Upper lobe of left lung (tissue), 6 donors: ENCODE measurements around the gene PGGHG. TPM values are rescaled to one million over a fixed set of nuclear protein-coding genes. Genes with fewer than 3 reads are reported as not detected.

ENCODE experiments used
- ATAC-seq, 2 donors: fragments of 200-7000 bp; cut with Tn5 transposase; one replicate each; pipeline ENCODE4 v1.9.1; 2022; ENCODE audit warnings: mild to moderate bottlenecking in 2 of 2, moderate library complexity in 2 of 2; ENCODE audit not compliant: low FRiP score in 2 of 2
- DNase-seq, 2 donors: peaks; one replicate each; pipeline ENCODE4 v3.0.0-alpha.2; 2019 to 2020
- H3K27ac ChIP-seq, 4 donors: fragments of 200-600 bp; sonication (generic); one replicate each; pipeline ENCODE4 v1.5.1; 2016 to 2019
- H3K27me3 ChIP-seq, 4 donors: fragments of 200-600 bp; sonication (generic); one replicate each; pipeline ENCODE4 v1.5.1; 2017 to 2019
- H3K36me3 ChIP-seq, 4 donors: fragments of 200-600 bp; sonication (generic); one replicate each; pipeline ENCODE4 v1.5.1; 2016 to 2019
- H3K4me1 ChIP-seq, 4 donors: fragments of 200-600 bp; sonication (generic); one replicate each; pipeline ENCODE4 v1.5.1; 2018 to 2019
- H3K4me3 ChIP-seq, 4 donors: fragments of 200-600 bp; sonication (generic); one replicate each; pipeline ENCODE4 v1.5.1; 2017 to 2019; ENCODE audit warnings: mild to moderate bottlenecking in 2 of 4, moderate library complexity in 1 of 4
- H3K9me3 ChIP-seq, 4 donors: fragments of 200-600 bp; sonication (generic); one replicate each; pipeline ENCODE4 v1.5.1; 2018 to 2019
- CTCF ChIP-seq, 6 experiments: fragments of 450-650 bp in 4 of 6; fragments of 200-600 bp in 2 of 6; sonication (generic) in 2 of 6; IDR thresholded peaks; one replicate each; pipeline ENCODE4 v1.5.1; 2016 to 2019; ENCODE audit warnings: antibody characterized with exemption in 6 of 6
- EP300 ChIP-seq, 4 donors: sonication (generic); formaldehyde crosslinking; IDR thresholded peaks; one replicate each; pipeline ENCODE4 v1.5.1; 2017; ENCODE audit warnings: antibody characterized with exemption in 4 of 4, control low read depth in 2 of 4
- POLR2A ChIP-seq, 4 donors: fragments of 450-650 bp; IDR thresholded peaks; one replicate each; pipeline ENCODE4 v1.5.1; 2016 to 2017; ENCODE audit warnings: antibody characterized with exemption in 4 of 4, mild to moderate bottlenecking in 2 of 4
- POLR2AphosphoS5 ChIP-seq, 2 donors: sonication (generic); formaldehyde crosslinking; IDR thresholded peaks; one replicate each; pipeline ENCODE4 v1.5.1; 2017; ENCODE audit warnings: antibody characterized with exemption in 2 of 2
- WGBS, 2 donors: methylation state at CpG; one replicate each; pipeline ENCODE4 v1.1.5; 2017 to 2018; 5-methylcytosine and 5-hydroxymethylcytosine counted together
- small RNA-seq, 4 donors: library from RNA; depleted of rRNA; stranded (forward); fragments of <200 nt; gene quantifications; one replicate each; pipeline ENCODE3, GENCODE V24; 2016
- total RNA-seq, 6 donors: library from RNA; depleted of rRNA in 4 of 6; stranded (reverse); fragments of >200 nt in 4 of 6; gene quantifications; one replicate each; pipeline versions ENCODE4 v1.1.0 to v1.2.1, GENCODE V29; 2016 to 2021
- donor health status: DM: no; HTN: no; CAD: no; lungs with moderate emphysema.
- donor health status: DM: no; HTN: yes; CAD: no; lungs with severe emphysema.

The PGGHG gene
- total RNA-seq, 6 donors from 2014 or later: 34.1 to 535 (median 65.2) TPM

DNA sequence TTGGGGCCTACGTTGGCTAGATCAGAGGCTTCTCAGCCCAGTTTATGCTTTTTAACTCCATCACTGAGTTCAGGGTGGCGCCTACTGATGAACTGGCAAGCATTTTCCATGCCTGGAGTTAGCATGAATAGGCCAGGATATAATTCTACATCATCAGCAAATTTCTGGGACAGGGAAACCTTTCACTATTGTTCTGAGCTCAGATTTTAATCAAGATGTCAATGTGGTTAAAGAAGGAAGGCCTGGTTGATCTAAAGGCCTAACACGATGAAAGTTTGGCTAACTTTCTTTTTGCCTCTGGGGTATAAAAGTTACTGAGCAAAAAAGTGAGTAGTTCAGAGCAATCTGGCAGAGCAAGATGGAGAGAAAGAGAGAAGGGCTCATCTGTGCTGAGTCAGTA is 53.4 kb downstream of the PGGHG start:
- Histone ChIP-seq H3K36me3 (no peaks in the 10 kb centered on the region), H3K9me3 (no peaks in the 10 kb centered on the region), H3K4me1 (peaks cover 0 to 4% (median 0%) of the 10 kb centered on the region in 4 donors), H3K27me3 (no peaks in the 10 kb centered on the region), H3K4me3 (no peak overlapping the region), H3K27ac (peak overlapping the region in 3 of 4 donors; percentile 8 to 51 (median 25))
- no peak for DNase-seq
- TF ChIP-seq POLR2AphosphoS5 (IDR thresholded peaks at IDR 0.05): no peak
- TF ChIP-seq CTCF (IDR thresholded peaks at IDR 0.05): no peak
- no peak for TF ChIP-seq EP300 (IDR thresholded peaks at IDR 0.05)
- TF ChIP-seq POLR2A (IDR thresholded peaks at IDR 0.05): no peak
- ATAC-seq: no peak
- 52 to 60% methylated on average over 3 of the region's 3 CpGs for WGBS, 2 donors

DNA sequence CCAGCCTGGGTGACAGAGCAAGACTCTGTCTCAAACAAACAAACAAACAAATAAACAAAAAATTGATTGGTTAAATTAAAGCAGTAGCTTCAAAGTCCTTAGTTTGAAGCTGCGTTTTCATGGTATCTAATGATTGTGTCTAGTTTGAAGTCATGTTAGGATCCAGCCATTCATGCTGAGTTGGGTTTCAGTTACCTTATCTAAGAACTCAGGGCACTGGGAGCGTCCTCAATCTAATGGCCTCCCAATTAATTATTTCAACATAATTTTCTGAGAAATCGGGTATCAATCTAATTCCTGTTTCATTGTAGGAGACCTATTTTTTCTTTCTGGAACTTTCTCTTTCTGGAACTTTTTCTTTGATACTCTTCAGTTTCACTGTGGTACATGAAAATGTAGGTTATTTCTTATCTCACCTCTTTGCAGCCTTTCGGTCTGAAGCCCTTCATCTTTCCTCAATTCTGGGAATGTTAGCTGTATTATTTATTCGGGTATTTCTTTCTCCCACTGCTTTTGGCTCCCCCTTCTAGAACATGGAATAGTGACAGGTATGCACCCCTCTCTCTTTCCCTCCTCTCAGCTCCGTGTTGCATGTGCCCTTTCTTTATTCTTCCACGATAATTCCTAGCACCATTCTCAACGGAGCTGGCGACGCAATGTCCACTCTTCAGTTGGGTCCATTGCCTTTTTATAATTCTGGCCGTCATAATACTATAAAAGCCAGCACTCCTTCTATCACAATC is 56.1 kb downstream of the PGGHG start:
- no peak overlapping the region for H3K27ac ChIP-seq
- H3K36me3 ChIP-seq: no peaks in the 10 kb centered on the region
- TF ChIP-seq EP300 (IDR thresholded peaks at IDR 0.05): no peak
- TF ChIP-seq POLR2A (IDR thresholded peaks at IDR 0.05): no peak
- TF ChIP-seq POLR2AphosphoS5 (IDR thresholded peaks at IDR 0.05): no peak
- no peak for TF ChIP-seq CTCF (IDR thresholded peaks at IDR 0.05)
- 88 to 93% methylated on average over 11 of the region's 11 CpGs for WGBS, 2 donors
- no peaks in the 10 kb centered on the region for H3K27me3 ChIP-seq
- no peak overlapping the region for H3K4me3 ChIP-seq
- peaks cover 0 to 4% (median 0%) of the 10 kb centered on the region in 4 donors for H3K4me1 ChIP-seq
- H3K9me3 ChIP-seq: no peaks in the 10 kb centered on the region
- DNase-seq (no peak), ATAC-seq (no peak)

Small RNAs within 50 kb of the gene (small RNA-seq; reads per million reads assigned to genes)
- 0 reads per million in 4 donors for gene AC136475.6

Other genes starting within 250 kb of the PGGHG start
- not detected for gene SCGB1C1, start 96.0 kb upstream of the PGGHG start, total RNA-seq
- gene BET1L, start 81.7 kb upstream of the PGGHG start, total RNA-seq: 10 to 100 TPM; 24.3 to 70.1 (median 39.0) TPM
- gene RIC8A, start 81.4 kb upstream of the PGGHG start, total RNA-seq: 100 to 1,000 TPM in 4 of 6 donors, 10 to 100 TPM in 2; 65.9 to 135 (median 105) TPM
- gene SIRT3, start 52.8 kb upstream of the PGGHG start, total RNA-seq: 10 to 100 TPM; 11.7 to 37.6 (median 24.0) TPM
- 100 to 1,000 TPM in 4 of 6 donors, 10 to 100 TPM in 2; 85.2 to 113 (median 106) TPM for gene PSMD13, start 52.1 kb upstream of the PGGHG start, total RNA-seq
- 1 to 10 TPM; 1.3 to 7.3 (median 3.1) TPM for gene NLRP6, start 10.7 kb upstream of the PGGHG start, total RNA-seq
- not detected for gene IFITM5, start 10.4 kb downstream of the PGGHG start, total RNA-seq
- gene IFITM2, start 18.7 kb downstream of the PGGHG start, total RNA-seq: 100 to 1,000 TPM; 113 to 704 (median 271) TPM
- gene IFITM1, start 24.9 kb downstream of the PGGHG start, total RNA-seq: 100 to 1,000 TPM in 1 of 6 donors, 10 to 100 TPM in 5; 16.8 to 119 (median 74.5) TPM
- 100 to 1,000 TPM; 132 to 860 (median 360) TPM for gene IFITM3, start 31.7 kb downstream of the PGGHG start, total RNA-seq
- gene B4GALNT4, start 80.4 kb downstream of the PGGHG start, total RNA-seq: 1 to 10 TPM in 1 of 6 donors, under 1 TPM in 4, not detected in 1; 0.23 to 2.1 (median 0.54) TPM
- gene PKP3, start 105.1 kb downstream of the PGGHG start, total RNA-seq: 10 to 100 TPM; 33.4 to 86.3 (median 55.2) TPM
- 100 to 1,000 TPM in 3 of 6 donors, 10 to 100 TPM in 3; 54.7 to 116 (median 91.1) TPM for gene SIGIRR, start 125.9 kb downstream of the PGGHG start, total RNA-seq
- 10 to 100 TPM; 11.7 to 62.9 (median 18.8) TPM for gene ANO9, start 152.9 kb downstream of the PGGHG start, total RNA-seq
- 100 to 1,000 TPM in 1 of 6 donors, 10 to 100 TPM in 5; 29.6 to 188 (median 45.1) TPM for gene PTDSS2, start 161.2 kb downstream of the PGGHG start, total RNA-seq
- gene RNH1, start 218.1 kb downstream of the PGGHG start, total RNA-seq: 100 to 1,000 TPM; 236 to 374 (median 339) TPM
- 10 to 100 TPM; 45.5 to 85.0 (median 59.9) TPM for gene HRAS, start 246.4 kb downstream of the PGGHG start, total RNA-seq
- 10 to 100 TPM in 1 of 6 donors, 1 to 10 TPM in 5; 3.5 to 11.5 (median 5.8) TPM for gene LRRC56, start 248.4 kb downstream of the PGGHG start, total RNA-seq